Mesenteric fat pad (tissue), 1 donor: Measurements from ENCODE around the gene TMCC2. TPM values are rescaled to one million over a fixed set of nuclear protein-coding genes. Genes with fewer than 3 reads are reported as not detected.
"Not testable (repeated sequence)": the region's sequence is repeated elsewhere in the genome, so short reads cannot be mapped to it uniquely, and the experiment has no call there.

Source experiments
- DNase-seq: peaks from one replicate; pipeline ENCODE4 v3.0.0-alpha.2; 2020; ENCODE audit warnings: low spot score
- long read RNA-seq: library from polyadenylated mRNA; unstranded; transcript quantifications from one replicate; pipeline ENCODE4 v2.0.0, GENCODE V29; 2020
- total RNA-seq: library from RNA; stranded (reverse); fragmentation: NEBNext Ultra II Directional; extraction: Animal tissue kit (Norgen Biotek cat#: 25700); gene quantifications from one replicate; pipeline ENCODE4 v1.2.1, GENCODE V29; 2021
- donor health status: DM: yes; HTN: yes; CAD: no.

Gene TMCC2
- 1.1 TPM for total RNA-seq
- long read RNA-seq, result 0 reads

- peak; percentile 92 for DNase-seq
These were observed at the start of gene TMCC2 for GRCh38 chr1:205227584-205228013. TSS of gene TMCC2 (plus strand) at chr1:205227946. CDS start at chr1:205228565, 619 bp downstream.

GRCh38 chr1:205179842-205180241, 47.9 kb upstream of the TMCC2 start:
- DNase-seq, result no peak

- DNase-seq, result not testable (repeated sequence)
These were observed 47.4 kb upstream of the TMCC2 start for GRCh38 chr1:205180331-205180730.

- no peak for DNase-seq
These were observed 44.8 kb upstream of the TMCC2 start for GRCh38 chr1:205182930-205183329.

- no peak for DNase-seq
These were observed 43.9 kb upstream of the TMCC2 start for GRCh38 chr1:205183676-205184335.

- no peak for DNase-seq
These were observed 41.6 kb upstream of the TMCC2 start for GRCh38 chr1:205186191-205186590.

- DNase-seq, result no peak
These were observed 40.3 kb upstream of the TMCC2 start for GRCh38 chr1:205187420-205187819.

GRCh38 chr1:205188098-205188497, 39.6 kb upstream of the TMCC2 start:
- no peak for DNase-seq

- DNase-seq, result no peak
These were observed 39.1 kb upstream of the TMCC2 start for GRCh38 chr1:205188596-205188995.

- DNase-seq, result no peak
These were observed 38.6 kb upstream of the TMCC2 start for GRCh38 chr1:205189131-205189530.

- DNase-seq, result no peak
These were observed 36.7 kb upstream of the TMCC2 start for GRCh38 chr1:205190845-205191577.

- no peak for DNase-seq
These were observed 36.1 kb upstream of the TMCC2 start for GRCh38 chr1:205191622-205192021.

- no peak for DNase-seq
These were observed 35.5 kb upstream of the TMCC2 start for GRCh38 chr1:205192287-205192686.

- DNase-seq, result no peak
These were observed 28.4 kb upstream of the TMCC2 start for GRCh38 chr1:205199090-205199930.

GRCh38 chr1:205199931-205200299, 27.8 kb upstream of the TMCC2 start:
- DNase-seq, result no peak

- DNase-seq, result no peak
These were observed 23.2 kb upstream of the TMCC2 start for GRCh38 chr1:205204552-205204951.

GRCh38 chr1:205205055-205205454, 22.7 kb upstream of the TMCC2 start:
- DNase-seq, result no peak

GRCh38 chr1:205208811-205209210, 18.9 kb upstream of the TMCC2 start:
- DNase-seq, result no peak

- DNase-seq, result no peak
These were observed 17.0 kb upstream of the TMCC2 start for GRCh38 chr1:205210756-205211168.

GRCh38 chr1:205211169-205211838, 16.4 kb upstream of the TMCC2 start, which contains the start of gene DSTYK:
TSS of gene DSTYK (minus strand) at chr1:205211702. CDS start at chr1:205211535, 167 bp downstream.
- DNase-seq, result peak; percentile 96

GRCh38 chr1:205211839-205212536, 15.8 kb upstream of the TMCC2 start:
- no peak for DNase-seq
